Epithelial cell of esophagus (primary cell): ENCODE results near the gene HOXD12.

Experiments
- DNase-seq: peaks from one replicate; pipeline ENCODE4 v3.0.0; 2010; ENCODE audit warnings: low read depth
- H3K4me3 ChIP-seq: 2 replicates; pipeline ENCODE4 v1.5.1; 2011; ENCODE audit warnings: mild to moderate bottlenecking, low read length, control low read depth
- TF ChIP-seq, protein P1 (sequence below): IDR thresholded peaks from 2 replicates; pipeline ENCODE4 v1.5.1; 2011; ENCODE audit warnings: low read depth, mild to moderate bottlenecking, low read length, control low read depth, inconsistent platforms; ENCODE audit not compliant: insufficient read depth; ENCODE audit errors: missing control alignments

The HOXD12 gene

DNA sequence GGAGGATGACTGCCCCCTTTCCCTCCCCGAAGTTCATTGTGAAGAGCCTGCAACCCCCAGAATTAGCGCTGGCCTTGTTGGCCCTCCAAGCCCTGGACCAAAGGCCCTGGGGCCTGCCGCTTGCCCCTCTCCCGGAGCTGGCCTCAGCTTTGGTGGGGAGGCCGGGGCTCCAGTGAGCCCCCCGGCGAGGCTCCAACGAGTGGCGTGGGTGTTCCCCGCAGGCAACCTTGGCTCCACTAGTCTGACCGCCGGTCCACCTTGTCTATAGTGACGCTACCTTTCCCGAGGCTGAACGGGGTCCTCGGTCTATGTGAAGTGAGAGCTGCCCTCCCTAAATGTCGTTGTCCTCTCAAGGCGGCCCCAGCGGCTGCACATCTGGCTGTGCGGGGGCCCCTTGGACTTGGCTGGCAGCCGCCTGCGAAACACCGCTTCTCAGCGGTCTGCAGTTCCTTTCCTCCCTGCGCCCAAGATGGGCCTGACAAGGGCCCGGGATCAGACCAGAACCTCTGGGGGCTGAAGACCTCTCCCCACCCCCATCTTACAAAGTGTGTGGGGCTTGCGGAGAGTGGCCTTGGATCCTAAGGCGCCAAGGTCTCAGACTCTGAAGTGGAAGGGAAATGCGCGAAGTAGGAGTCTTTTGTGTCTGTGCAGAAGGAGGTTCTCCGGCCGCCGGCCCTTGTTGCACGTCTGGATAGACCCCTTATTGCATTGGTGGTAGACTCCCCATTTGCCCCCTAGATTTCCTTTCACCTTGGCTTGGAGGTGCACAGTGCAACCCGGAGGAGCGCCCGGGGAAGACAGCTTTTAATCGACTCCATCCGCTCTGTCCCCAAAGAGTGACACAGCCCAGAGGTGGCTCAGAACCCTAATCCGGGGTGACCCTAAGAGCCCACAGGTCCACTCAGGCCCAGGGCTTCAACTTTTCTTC, 13.0 kb downstream of the HOXD12 start:
- no peak overlapping the region for H3K4me3 ChIP-seq
- DNase-seq = no peak
- TF ChIP-seq, protein P1, sequence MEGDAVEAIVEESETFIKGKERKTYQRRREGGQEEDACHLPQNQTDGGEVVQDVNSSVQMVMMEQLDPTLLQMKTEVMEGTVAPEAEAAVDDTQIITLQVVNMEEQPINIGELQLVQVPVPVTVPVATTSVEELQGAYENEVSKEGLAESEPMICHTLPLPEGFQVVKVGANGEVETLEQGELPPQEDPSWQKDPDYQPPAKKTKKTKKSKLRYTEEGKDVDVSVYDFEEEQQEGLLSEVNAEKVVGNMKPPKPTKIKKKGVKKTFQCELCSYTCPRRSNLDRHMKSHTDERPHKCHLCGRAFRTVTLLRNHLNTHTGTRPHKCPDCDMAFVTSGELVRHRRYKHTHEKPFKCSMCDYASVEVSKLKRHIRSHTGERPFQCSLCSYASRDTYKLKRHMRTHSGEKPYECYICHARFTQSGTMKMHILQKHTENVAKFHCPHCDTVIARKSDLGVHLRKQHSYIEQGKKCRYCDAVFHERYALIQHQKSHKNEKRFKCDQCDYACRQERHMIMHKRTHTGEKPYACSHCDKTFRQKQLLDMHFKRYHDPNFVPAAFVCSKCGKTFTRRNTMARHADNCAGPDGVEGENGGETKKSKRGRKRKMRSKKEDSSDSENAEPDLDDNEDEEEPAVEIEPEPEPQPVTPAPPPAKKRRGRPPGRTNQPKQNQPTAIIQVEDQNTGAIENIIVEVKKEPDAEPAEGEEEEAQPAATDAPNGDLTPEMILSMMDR = no peak

DNA sequence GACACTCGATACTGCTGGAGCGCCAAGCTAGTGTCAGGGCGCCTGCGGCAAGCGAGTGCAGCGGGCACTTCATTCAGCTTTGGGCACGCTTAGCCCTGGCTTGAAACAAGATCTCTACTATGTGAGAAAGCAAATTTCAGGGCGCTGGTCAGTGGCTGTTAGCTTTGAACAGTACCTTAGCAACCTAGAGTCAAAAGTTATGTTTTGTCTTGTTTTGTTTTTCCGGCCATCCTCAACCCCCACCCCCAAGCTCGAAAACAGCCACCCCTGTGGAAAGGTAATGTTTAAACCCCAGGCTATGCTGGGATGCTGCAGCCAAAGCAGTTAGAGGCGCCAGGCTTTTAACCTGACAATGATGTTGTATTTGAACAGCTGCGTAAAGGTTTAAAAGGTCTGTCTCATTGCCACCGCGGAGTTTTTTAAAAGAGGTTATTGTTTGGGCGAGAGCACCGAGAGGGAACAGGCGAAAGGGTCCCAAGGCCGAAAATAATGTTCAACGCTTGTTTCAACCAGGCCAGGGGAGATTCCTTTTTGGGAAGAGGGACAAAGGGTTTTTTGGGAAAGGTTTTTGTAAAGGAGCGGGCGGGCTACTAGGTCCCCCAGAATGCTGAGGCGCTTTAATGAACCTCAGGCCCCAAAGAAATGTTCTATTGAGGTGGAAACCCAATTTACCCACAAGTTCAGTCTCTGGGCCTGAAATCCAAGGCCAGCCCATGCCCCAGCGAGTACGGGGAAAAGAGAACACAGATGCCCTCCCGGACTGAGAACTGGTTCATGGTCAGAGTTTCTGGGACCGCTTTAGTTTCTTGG, 14.7 kb downstream of the HOXD12 start:
- no peak overlapping the region for H3K4me3 ChIP-seq
- no peak for DNase-seq
- TF ChIP-seq, protein P1 = no peak

DNA sequence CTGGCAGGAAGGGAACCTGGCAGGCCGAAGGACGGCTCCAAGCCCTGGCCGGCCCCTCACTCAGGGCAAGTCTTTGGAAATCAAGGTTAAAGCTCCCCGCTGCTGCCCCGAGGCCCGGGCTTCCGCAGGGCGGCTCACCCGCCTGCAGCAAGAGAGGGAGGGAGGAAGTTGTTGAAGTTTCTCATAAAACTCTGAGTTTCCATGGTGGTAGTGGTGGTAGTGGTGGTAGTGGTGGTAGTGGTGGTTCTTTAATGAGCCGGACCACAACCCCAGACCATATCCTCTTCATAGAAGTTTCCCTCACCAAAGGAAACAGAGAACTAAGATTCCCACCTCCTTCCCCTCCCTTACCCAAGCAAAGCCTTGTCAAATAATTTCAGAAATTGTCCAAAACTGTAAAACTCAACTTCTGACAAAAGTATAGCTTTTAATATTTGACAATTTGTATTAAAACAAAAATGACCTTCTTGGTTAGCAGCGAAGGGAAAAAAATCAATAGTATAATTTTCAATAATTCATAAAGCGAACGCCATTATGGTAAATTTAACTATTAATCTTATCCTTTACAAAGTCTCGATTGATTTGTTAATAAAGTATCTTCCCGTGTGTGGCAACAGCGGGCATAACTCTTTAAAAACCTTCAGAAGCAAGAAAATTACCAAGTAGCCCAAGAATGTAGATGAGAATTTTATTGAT, 15.5 kb downstream of the HOXD12 start:
- TF ChIP-seq, protein P1 = no peak
- no peak for DNase-seq
- no peak overlapping the region for H3K4me3 ChIP-seq

DNA sequence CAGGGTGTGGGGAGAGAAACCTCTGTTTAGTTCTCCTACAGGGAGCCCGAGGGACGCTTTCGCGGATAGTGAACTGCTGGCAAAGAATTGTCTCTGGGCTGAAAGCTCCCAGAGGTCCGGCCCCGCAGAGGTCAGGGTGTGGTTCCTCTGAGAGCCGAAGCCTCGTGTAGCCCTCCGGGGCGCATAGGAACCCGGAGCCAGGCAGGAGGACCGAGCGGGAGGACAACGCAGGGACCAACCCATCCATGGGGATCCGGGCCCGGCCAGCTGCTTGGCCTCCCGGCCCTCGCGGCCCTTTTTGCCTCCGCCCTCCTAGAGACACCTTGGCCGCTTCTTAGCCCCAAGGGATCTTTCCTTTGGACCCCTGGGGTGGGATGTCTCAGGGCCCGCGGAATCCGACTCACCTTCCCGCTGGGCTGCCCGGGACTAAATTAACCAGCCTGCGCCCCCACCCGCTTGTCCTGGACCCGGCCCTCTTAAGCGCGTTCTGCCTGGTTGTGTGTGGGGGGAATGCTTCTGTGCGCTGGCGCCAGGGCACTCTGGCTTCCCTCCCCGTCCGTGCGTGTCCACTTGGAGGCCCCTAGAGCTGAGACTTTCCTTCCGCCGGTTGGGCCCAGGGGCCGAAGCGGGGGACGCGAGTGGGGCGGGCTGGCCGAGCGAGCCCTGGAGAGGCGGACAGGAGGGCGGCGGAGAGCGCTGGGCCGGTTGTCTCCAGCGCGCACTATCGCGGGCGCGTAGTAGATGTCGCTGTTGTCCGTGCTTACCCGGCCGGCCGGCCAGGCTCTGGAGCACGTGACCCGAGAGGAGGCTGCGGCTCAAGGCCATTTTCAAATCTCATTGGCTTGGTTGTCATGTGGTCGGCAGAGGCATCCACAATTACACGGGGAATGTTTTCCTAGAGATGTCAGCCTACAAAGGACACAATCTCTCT, 16.6 kb downstream of the HOXD12 start, which contains the start of gene HOXD10:
Gene HOXD10 (plus strand): TSS at position 896 of the 931 bp plus-strand sequence. CDS start 56 bp downstream, outside the sequence.
- no peak for DNase-seq
- H3K4me3 ChIP-seq = no peak within 1 kb of the TSS
- TF ChIP-seq, protein P1 = no peak

DNA sequence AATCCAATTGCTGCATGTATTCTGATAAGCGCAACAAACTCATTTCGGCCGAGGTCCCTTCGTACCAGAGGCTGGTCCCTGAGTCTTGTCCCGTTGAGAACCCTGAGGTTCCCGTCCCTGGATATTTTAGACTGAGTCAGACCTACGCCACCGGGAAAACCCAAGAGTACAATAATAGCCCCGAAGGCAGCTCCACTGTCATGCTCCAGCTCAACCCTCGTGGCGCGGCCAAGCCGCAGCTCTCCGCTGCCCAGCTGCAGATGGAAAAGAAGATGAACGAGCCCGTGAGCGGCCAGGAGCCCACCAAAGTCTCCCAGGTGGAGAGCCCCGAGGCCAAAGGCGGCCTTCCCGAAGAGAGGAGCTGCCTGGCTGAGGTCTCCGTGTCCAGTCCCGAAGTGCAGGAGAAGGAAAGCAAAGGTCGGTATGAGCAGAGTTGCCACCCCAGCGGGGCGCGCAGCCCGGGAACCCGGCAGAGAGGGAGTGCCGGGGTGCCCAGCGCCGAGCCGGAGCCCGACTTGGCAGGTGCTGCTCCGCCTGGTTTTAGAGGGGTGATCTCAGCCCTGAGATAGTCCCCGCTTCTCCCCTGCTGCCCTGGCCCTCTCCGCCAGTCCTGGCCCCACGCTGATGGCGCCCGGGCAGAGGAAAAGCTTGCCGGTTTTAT, 17.7 kb downstream of the HOXD12 start:
- TF ChIP-seq, protein P1 = no peak
- H3K4me3 ChIP-seq = no peak overlapping the region
- DNase-seq = no peak
